BJ (cell line): ENCODE data around the gene TMEM131. TPM values are rescaled to one million over a fixed set of nuclear protein-coding genes. Genes with fewer than 3 reads are reported as not detected.

Experiments
- CTCF ChIA-PET: fragments of 350-600 bp; formaldehyde crosslinking; extraction: SDS; loops from one replicate; lab custom pipeline; 2021; ENCODE audit warnings: antibody characterized with exemption, inconsistent platforms; lab: Yijun Ruan, JAX
- POLR2A ChIA-PET: fragments of 300-600 bp; sonication (Branson Sonifier 250); formaldehyde crosslinking; extraction: SDS; loops from one replicate; lab custom pipeline; 2021; ENCODE audit warnings: antibody characterized with exemption; lab: Charles Lee
- DNase-seq: peaks from one replicate; pipeline ENCODE4 v3.0.0-alpha.2; 2011; ENCODE audit warnings: low read depth
- H3K27me3 ChIP-seq: 2 replicates; pipeline ENCODE4 v1.6.0; 2011; ENCODE audit warnings: low read length; ENCODE audit not compliant: control insufficient read depth, insufficient read depth
- H3K36me3 ChIP-seq: 2 replicates; pipeline ENCODE4 v1.5.1; 2011; ENCODE audit warnings: low read length; ENCODE audit not compliant: control insufficient read depth, insufficient read depth
- H3K4me3 ChIP-seq: 2 replicates; pipeline ENCODE4 v1.5.1; 2011; ENCODE audit warnings: low read depth, mild to moderate bottlenecking, control low read depth, low read length
- polyA plus RNA-seq: library from polyadenylated mRNA; depleted of rRNA; stranded (reverse); fragments of >200 nt; gene quantifications from 2 replicates; pipeline ENCODE4 v1.2.3, GENCODE V29; 2011
- TF ChIP-seq, protein P1 (sequence below): IDR thresholded peaks from 2 replicates; pipeline ENCODE4 v1.5.1; 2011; ENCODE audit warnings: low read depth, mild to moderate bottlenecking, control low read depth, inconsistent platforms, low read length, moderate library complexity; ENCODE audit not compliant: insufficient read depth

TMEM131 gene
- polyA plus RNA-seq, 1 experiment, result 11.8 TPM

- ChIA-PET POLR2A (no interaction called here), CTCF (interaction anchor here (0.9 to 3.8 kb wide), 3 partner anchors 8 to 587 kb away, joined by 3 to 17 read pairs (median 3); no protein-coding TSS in a partner anchor)
- Histone ChIP-seq H3K27me3 (no peaks in the 10 kb centered on the region), H3K4me3 (no peak overlapping the region), H3K36me3 (peaks cover 3% of the 10 kb centered on the region)
- TF ChIP-seq, protein P1, sequence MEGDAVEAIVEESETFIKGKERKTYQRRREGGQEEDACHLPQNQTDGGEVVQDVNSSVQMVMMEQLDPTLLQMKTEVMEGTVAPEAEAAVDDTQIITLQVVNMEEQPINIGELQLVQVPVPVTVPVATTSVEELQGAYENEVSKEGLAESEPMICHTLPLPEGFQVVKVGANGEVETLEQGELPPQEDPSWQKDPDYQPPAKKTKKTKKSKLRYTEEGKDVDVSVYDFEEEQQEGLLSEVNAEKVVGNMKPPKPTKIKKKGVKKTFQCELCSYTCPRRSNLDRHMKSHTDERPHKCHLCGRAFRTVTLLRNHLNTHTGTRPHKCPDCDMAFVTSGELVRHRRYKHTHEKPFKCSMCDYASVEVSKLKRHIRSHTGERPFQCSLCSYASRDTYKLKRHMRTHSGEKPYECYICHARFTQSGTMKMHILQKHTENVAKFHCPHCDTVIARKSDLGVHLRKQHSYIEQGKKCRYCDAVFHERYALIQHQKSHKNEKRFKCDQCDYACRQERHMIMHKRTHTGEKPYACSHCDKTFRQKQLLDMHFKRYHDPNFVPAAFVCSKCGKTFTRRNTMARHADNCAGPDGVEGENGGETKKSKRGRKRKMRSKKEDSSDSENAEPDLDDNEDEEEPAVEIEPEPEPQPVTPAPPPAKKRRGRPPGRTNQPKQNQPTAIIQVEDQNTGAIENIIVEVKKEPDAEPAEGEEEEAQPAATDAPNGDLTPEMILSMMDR, result no peak
- DNase-seq, result no peak
Measured at GRCh38 chr2:97798416-97798815, 197.3 kb downstream of the TMEM131 start.

GRCh38 chr2:97797355-97797754 is 198.4 kb downstream of the TMEM131 start:
- DNase-seq, result no peak
- CTCF ChIA-PET, result interaction anchor here (0.9 to 3.8 kb wide), 2 partner anchors 9 to 588 kb away, joined by 3 to 17 read pairs; no protein-coding TSS in a partner anchor

DNA sequence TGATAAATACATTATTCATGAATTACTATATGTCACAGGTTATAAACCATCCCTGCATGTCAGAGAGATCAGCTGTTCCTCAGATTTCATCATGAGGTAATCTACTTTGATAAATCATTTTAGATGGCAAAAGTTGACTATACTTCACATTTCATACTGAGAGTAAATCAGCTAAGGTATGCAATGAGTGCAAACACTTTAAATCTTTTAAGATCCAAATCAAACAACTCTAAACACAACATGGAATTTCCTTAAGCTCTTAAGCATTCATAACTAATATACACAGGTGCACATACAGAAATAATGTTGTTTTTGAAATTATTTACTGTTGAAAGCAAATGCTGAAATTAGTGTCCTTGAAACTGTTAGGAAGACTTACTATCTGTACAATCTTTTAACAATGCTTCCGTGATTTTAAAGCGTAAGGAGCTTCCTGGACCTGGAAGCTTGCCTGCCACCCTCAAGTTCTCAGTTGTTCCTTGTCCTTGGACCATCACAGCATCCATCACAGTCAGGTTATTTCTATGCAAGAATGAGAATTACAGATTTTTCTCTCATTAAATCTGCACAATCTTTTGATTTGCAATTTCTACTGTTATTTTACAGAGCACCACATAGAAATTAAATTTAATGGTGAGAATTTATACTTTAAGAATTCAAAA is 199.2 kb downstream of the TMEM131 start:
- no peaks in the 10 kb centered on the region for H3K27me3 ChIP-seq
- ChIA-PET CTCF (interaction anchor here (3.8 kb wide), 1 partner anchor 10 kb away, joined by 17 read pairs; no protein-coding TSS in a partner anchor), POLR2A (no interaction called here)
- TF ChIP-seq, protein P1, result no peak
- H3K4me3 ChIP-seq, result no peak overlapping the region
- no peak for DNase-seq
- peaks cover 9% of the 10 kb centered on the region for H3K36me3 ChIP-seq

More at GRCh38 chr2:97797355-97797754, 198.4 kb downstream of the TMEM131 start:
- TF ChIP-seq, protein P1, result no peak
- Histone ChIP-seq H3K36me3 (peaks cover 6% of the 10 kb centered on the region), H3K4me3 (no peak overlapping the region), H3K27me3 (no peaks in the 10 kb centered on the region)
- POLR2A ChIA-PET, result no interaction called here

- Histone ChIP-seq H3K36me3 (peaks cover 9% of the 10 kb centered on the region), H3K4me3 (no peak overlapping the region), H3K27me3 (no peaks in the 10 kb centered on the region)
- POLR2A ChIA-PET, result no interaction called here
- TF ChIP-seq, protein P1, result no peak
- CTCF ChIA-PET, result interaction anchor here (1.2 to 2.8 kb wide), 2 partner anchors 12 to 14 kb away, joined by 4 to 6 read pairs; no protein-coding TSS in a partner anchor
- no peak for DNase-seq
Measured at GRCh38 chr2:97792416-97792815, 203.3 kb downstream of the TMEM131 start.

DNA sequence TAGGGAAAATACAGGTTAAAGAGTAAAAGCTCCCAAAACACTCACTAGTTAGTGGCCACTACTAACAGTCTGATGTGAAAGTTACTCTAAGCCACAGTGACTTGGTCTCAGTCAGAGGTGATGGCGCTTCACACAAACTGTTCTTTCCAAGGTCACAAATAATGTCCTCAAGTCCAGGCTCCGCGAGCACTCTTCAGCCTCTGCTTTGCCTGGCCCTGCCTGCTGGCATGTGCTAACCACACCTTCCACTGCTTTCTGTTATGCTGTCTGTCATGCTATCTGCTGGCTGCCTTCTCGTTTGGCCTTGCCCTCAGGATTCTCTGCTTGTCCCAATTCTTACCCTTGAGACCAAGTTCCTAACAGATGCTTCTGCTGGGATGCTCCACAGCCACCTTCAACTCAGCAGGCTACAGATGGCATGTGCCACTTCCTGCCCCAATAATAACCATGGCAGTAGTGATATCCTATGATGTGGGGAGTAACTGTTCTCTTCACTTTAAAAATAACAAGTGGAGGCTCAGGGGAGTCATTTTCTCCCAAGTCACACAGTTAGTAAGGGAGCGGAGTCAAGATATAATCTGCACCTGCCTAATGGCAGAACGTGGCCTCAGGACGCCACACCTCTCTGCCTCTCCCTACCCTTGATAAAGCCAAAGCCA is 206.6 kb downstream of the TMEM131 start:
- TF ChIP-seq, protein P1, result no peak
- no peak overlapping the region for H3K4me3 ChIP-seq
- H3K36me3 ChIP-seq, result peaks cover 9% of the 10 kb centered on the region
- no peaks in the 10 kb centered on the region for H3K27me3 ChIP-seq
- POLR2A ChIA-PET, result no interaction called here
- CTCF ChIA-PET, result no interaction called here
- DNase-seq, result no peak
